ENCODE data around the gene ME2.
"Not testable (repeated sequence)": the region's sequence is repeated elsewhere in the genome, so short reads cannot be mapped to it uniquely, and the experiment has no call there.

Gene ME2

DNA sequence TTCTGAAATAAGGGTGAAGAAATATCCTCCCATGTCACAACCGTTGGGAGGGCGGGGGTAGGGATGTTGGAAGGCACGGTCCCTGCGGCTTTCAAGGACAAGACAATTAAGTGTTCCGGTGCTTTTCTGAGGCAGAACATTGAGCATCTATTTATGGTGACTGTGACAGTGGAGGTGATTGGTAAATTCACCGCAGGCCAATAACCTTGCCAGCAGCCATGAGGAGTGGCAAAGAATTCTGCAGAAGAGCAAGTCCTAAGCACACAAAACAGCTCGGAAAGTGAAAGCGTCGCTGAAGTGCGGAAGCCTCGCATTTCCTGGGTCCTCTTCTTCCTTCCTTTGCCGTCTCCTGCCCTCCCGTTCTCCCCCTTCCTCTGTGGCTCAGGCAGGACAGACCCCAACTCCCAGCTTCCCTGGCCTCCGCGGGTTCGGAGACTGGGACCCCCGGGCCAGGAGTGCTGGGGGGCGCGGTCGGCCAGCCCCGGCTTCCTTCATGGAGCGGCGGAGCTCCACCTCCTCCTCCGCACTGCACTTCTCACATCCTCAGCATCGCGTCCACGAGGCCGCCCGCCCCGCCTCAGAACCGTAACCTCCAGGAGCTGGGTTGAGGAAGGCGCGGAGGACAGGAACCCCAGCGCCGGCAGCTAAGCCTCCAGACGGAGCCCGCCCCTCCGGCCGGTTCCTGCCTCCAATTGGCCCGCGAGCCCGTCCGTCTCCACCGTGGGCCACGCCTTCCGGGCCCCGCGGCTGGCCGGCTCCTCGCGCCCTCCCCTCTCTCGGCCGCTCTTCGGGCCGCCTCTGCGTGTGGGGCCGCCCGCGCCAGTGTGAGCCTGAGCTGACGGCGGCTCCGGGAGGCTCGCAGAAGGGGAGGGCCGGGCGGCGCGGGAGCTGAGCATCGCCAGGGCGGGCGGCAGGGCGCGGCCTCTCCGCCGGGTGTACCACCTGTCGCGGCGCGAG lies at the start of gene ME2:
Gene ME2, plus strand, starts transcription at position 774 of the 957 bp plus-strand sequence. CDS start 16,703 bp downstream, outside the sequence.
- peak; percentile 88 for DNase-seq

DNA sequence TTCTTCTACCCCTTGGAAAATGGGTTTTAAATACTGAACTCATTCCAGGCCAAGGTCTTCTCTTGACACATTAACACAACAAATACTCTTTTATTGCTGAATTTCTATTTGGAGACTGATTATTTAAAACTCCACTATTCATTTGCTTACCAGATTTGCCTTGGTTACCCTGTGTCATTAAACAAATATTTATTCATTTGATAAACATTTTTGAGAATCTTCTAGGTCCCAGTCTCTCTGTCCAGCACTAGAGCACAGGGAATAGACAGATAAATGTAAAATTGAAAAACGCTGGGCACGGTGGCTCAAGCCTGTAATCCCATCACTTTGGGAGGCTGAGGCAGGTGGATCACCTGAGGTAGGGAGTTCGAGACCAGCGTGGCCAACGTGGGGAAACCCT lies 49.3 kb upstream of the ME2 start:
- DNase-seq: no peak

DNA sequence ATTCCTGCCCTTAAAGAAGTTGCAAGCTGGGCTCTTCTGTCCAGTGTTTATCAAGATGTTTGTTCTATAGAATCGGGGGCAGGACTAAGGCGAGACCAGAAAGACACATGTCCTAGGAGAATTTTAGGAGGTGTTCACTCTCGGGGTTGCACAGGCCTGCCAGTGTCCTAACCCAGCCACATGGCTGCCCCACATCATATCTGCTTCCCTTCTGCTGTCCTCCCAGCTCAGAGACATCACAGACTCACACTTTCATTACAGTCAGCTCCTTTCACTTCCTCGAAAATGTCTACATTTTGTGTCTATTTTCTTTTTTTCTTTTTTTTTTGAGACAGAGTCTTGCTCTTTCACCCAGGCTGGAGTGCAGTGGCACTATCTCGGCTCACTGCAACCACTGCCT lies 48.4 kb upstream of the ME2 start:
- DNase-seq: no peak

DNA sequence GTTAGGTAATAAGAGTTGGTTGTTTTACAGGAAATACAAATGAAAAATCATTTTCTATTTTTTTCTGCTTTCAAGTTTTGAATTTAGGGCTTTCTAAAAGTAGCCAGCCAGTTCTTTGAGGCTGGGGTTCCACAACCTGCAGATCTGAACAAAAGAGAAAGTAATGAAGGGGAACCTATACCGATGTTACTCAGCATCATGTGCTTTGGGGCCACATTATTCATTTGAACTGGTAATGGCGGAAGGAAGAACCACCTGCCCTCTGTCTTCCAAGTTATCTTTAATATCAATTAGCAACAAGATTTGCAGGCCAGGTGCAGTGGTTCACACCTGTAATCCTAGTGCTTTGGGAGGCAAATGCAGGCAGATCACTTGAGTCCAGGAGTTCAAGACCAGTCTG lies 46.2 kb upstream of the ME2 start:
- DNase-seq: no peak

DNA sequence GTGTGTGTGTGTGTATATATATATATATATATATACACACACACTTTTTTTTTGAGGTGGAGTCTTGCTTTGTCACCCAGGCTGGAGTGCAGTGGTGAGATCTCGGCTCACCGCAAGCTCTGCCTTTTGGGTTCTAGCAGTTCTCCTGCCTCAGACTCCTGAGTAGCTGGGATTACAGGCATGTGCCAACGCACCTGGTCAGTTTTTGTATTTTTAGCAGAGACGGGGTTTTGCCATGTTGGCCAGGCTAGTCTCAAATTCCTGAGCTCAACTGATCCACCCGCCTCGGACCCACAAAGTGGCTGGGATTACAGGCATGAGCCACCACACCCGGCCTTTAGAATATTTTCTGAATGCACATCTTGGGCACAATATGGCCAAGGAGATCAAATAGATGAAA lies 45.4 kb upstream of the ME2 start:
- DNase-seq: not testable (repeated sequence)

GRCh38 chr18:50836521-50836957 lies 42.4 kb upstream of the ME2 start:
- DNase-seq: no peak

- DNase-seq: no peak
Observed at GRCh38 chr18:50839341-50839740, 39.6 kb upstream of the ME2 start.

DNA sequence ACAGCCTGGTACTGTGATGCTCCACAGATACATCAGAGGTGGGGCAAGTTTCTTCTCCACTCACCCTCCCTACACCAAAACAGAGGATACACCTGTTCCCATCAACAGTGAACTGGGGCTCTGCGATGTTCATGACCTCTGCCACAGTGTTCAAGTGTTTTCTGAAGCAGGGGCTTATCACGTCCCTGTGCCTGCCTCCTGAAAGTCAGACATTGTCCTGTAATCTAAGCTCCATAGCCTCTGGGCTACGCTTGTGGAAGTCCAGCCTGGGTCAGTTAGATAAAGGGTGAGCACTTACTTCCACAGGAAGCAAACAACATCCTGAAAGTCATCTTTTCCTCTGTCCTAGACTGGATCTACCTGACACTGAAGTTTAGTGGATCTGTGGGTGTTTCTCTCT lies 38.9 kb upstream of the ME2 start:
- no peak for DNase-seq

DNA sequence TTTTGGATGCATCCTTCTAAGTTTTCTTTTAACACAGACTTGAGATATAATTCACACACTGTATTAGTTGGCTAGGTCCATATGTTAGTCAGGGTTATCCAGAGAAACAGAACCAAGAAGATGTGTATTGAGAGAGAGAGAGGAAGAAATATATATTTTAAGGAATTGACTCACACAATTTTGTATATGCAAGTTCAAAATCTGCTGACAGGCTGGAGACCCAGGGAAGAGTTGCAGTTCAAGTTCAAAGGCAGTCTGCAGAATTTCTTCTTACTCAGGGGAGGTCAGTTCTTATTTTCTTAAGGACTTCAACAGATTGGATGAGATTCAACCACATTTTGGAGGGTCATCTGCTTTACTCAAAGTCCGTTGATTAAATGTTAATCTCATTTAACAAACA lies 36.1 kb upstream of the ME2 start:
- no peak for DNase-seq

DNA sequence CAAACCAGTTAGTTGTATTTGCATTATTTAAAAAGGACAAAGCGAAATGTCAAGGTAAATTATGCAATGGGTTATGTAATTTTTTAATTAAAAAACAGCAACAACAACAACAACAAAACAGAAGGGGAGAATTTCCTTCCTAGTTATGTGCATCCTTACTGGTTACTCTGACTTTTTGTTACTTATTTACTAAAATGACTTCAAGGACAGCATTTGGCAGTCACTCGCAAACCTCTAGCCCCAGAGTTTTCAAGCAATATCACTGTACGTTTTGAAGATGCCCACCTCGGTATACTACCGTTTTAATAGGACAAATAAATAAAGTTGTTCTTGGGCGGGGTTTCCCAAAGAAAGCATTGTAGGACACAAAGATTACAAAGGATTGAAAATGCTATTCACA lies 34.4 kb upstream of the ME2 start:
- DNase-seq: no peak

GRCh38 chr18:50844960-50845359 lies 34.0 kb upstream of the ME2 start:
- no peak for DNase-seq

DNA sequence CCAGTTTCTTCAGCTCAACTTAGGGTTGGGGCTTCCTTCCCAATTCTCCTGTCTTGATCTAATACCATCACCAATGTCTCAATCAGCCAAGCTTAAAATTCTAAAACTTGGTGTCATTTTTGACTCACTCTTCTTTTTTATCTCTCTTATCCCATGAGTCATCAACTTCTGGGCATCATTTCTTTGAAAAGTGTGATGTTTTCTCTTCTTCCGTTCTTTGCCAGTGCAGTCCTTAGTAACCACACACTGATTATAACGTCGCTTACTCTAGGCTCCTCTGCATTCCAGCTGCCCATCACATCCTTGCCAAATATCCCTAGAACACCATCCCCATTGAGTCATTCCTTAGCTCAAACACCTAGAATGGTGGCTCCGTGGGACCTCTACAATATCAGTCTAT lies 31.7 kb upstream of the ME2 start:
- no peak for DNase-seq

DNA sequence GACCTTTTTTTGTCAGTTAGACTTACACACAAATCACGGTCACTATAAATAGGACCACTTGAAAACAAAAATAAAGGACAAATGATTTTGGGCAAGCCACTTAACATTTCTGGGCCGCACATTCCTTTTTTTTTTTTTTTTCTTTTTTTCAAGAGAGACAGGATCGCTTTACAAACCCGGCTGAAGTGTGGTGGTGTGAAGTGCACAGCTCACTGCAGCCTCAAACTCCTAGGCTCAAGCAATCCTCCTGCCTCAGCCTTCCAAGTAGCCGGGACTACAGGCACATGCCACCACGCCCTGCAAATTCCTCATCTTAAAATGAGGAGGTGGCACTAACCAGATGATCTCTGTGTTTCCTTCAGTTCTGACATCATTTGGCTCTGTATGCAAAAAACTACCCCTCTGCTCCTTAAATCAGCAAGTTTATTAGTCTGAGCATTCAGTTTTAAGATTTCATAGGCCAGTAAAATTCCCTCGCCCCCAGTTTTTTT lies 30.8 kb upstream of the ME2 start:
- no peak for DNase-seq

DNA sequence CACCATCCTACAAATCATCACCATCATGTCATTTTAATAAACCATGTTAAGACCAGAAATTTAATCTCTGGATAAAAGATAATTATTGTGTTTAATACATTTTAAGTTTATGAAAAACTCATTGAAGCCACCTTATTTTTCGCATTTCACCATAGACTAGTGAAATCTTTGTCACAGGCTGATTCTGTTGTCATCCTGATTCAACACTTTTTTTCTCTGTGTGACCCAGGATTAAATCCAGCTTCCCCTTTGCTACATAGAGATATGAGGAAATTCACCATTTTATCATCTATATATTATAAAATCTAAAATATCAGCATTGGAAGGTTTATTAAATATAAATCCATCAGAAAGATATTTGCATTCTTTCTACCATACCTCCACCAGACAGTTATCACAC lies 29.9 kb upstream of the ME2 start:
- DNase-seq: no peak

GRCh38 chr18:50849419-50849821 lies 29.5 kb upstream of the ME2 start:
- no peak for DNase-seq

DNA sequence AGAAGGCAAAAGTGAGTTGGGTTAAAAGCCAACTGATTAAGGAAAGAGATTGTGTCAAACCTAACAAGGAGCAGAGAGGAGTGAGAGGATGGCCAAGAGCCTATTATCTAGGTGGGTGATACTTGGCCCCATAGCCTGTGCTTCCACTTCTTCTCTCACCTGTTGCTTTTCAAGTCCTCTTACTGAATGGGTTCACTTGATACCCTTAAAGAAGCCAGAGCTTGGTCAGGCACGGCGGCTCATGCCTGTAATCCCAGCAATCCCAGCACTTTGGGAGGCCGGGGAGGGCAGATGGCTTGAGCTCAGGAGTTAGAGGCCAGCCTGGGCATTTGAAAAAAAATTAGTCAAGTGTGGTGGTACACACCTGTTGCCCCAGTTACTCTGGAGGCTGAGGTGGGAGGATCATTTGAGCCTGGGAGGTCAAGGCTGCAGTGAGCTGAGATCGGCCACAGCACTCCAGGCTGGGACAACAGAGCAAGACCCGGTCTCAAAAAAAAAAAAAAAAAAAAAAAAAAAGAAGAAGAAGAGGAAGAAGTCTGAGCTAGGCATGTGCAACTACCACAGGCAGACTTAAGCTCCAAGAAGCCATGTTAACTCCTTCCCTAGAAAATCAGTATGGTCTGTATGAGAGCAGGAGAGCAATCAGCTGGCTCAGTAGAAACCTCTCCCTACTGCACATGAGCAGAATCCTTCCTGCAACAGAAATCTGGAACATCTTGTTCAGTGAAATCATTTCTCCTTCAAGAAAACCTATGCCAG lies 28.4 kb upstream of the ME2 start:
- DNase-seq: no peak

DNA sequence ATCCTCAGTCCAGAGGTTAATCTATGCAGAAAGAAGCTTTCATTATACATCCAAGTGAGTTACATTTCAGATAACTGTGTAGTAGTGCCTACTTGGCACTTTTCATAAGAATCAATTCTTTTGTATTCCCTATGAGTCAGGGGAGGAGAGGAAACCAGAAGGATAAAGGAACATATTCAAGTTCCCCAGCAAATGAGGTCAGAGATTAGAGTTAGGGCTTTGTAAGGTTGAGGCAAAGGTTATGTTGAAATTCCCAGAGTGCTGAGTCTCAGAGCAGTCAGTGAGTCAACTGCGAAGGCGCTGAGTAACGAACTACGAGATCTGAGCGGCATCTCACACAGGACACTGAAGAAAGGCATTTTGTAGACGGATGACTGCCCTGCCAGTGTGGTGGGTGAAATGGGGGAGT lies 25.1 kb upstream of the ME2 start:
- DNase-seq: no peak

DNA sequence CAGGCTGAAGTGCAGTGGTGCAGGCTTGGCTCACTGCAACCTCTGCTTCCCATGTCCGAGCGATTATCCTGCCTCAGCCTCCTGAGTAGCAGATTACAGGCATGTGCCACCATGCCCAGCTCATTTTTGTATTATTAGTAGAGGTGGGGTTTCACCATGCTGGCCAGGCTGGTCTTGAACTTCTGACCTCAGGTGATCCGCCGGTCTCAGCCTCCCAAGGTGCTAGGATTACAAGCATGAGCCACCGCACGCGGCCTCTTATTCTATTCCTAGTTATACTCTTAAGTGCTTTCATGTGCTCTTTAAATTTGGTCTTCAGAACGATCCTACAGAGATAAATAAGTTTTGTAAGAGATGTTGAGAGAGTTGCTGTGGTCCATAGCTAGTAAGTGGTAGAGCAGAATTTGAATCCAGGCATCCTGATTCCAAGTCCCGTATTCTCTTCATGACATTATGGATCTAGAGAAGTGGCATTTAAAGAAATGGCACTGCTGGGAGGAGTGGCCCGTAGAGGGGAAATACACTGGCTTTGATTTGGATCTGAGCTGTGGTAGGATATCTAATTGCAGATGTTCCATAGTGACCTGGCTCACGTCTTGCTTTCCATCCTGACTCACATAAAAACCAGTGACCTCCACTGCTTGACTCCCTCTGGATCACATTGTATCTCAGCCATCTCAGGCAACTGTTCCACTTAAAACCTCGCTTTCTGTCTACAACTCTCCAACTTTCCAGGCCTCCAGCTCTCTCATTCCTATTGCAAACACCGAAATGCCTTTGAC lies 22.8 kb upstream of the ME2 start:
- no peak for DNase-seq

- DNase-seq: not testable (repeated sequence)
Observed at GRCh38 chr18:50857166-50857565, 21.8 kb upstream of the ME2 start.

GRCh38 chr18:50857694-50858093 lies 21.2 kb upstream of the ME2 start:
- no peak for DNase-seq

GRCh38 chr18:50859793-50860555 lies 18.9 kb upstream of the ME2 start:
- DNase-seq: no peak

GRCh38 chr18:50861617-50862016 lies 17.3 kb upstream of the ME2 start:
- DNase-seq: no peak
